HL-60 (cell line): ENCODE results near the gene C2orf74.

ENCODE experiments used
- CTCF ChIP-seq: IDR thresholded peaks from one replicate; pipeline ENCODE4 v1.5.1; 2011; ENCODE audit warnings: low read length, control low read depth, inconsistent platforms; ENCODE audit not compliant: insufficient read depth
- REST ChIP-seq: IDR thresholded peaks from 2 replicates; pipeline ENCODE4 v1.6.1; 2012; ENCODE audit warnings: low read depth; ENCODE audit not compliant: insufficient replicate concordance
- SPI1 ChIP-seq: IDR thresholded peaks from 2 replicates; pipeline ENCODE4 v1.6.1; 2012; ENCODE audit warnings: low read depth, mild to moderate bottlenecking, borderline replicate concordance

DNA sequence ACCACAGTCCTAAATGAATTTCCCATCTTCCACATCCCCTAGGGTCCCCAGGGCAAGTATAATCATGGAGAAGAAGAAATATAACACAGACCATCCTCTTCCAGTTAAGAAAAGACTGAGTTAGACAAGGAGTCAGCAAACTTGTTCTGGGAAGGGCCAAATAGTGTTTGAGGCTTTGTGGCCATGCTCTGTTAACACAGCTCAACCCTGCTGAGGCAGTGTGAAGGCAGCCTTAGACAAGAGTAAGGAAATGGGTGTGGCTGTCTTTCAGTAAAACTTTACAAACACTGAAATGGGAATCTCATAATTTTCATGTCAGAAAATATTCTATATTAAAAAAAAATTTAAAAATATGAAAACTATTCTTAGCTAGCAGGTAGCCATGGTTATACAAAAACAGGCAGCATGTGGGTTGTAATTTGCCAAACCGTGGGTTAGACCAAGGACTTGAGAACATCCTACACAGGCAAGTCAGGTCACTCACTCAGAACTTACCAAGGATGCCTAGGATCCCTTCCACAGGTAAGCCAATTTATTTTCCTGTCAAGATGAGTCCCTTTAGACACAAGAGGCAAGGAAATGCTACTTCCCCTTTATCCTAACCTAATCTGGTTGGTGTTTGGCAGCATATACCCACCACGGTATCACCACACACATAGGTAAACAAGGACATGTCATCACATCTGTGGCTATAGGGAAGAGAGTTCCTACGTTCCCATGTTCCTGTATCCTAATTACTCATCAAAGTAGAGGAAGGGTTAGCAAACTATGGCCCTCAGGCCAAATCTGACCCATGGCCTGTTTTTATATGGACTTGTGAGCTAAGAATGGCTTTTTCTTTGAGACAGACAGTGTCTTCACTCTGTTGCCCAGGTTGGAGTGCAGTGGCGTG is 31.9 kb downstream of the C2orf74 start:
- TF ChIP-seq CTCF: no peak
- TF ChIP-seq SPI1: peak; percentile 38; the same call in 1 of the 2 replicates
- TF ChIP-seq REST: no peak
